A549 (cell line): ENCODE measurements around the gene HNF4A. TPM values are rescaled to one million over a fixed set of nuclear protein-coding genes. Genes with fewer than 3 reads are reported as not detected.

ENCODE experiments used
- ATAC-seq, 2 experiments: fragments of 200-7000 bp in 1 of 2; fragments of >200 bp in 1 of 2; cut with Nextera tagmentation in 1 of 2; cut with Tn5 transposase in 1 of 2; 3 replicates each; pipeline versions ENCODE4 v1.8.0 to v1.9.1; 2018 to 2020; ENCODE audit warnings: mild to moderate bottlenecking in 1 of 2, moderate library complexity in 1 of 2
- CTCF ChIA-PET: fragments of 300-600 bp; sonication (Branson Sonifier 250); formaldehyde crosslinking; extraction: SDS; loops from one replicate; lab custom pipeline; 2021; ENCODE audit warnings: antibody characterized with exemption, inconsistent platforms; lab: Yijun Ruan, JAX
- POLR2A ChIA-PET: fragments of 350-600 bp; formaldehyde crosslinking; extraction: SDS; loops from one replicate; lab custom pipeline; 2021; ENCODE audit warnings: antibody characterized with exemption, inconsistent platforms; lab: Yijun Ruan, JAX
- DNase-seq, 2 experiments: peaks; one replicate each; pipeline versions ENCODE4 v3.0.0 to v3.0.0-alpha.2; 2011 to 2016; ENCODE audit warnings: low read depth in 1 of 2, low spot score in 1 of 2
- FAIRE-seq: peaks from 2 replicates; lab custom pipeline; 2011; peaks lifted over from hg19 to GRCh38; lab: Jason Lieb, UNC
- H3K27ac ChIP-seq, 2 experiments: fragments of >200 bp; sonication (Bioruptor Twin); formaldehyde crosslinking; 3 replicates each; pipeline ENCODE4 v1.5.1; 2016 to 2017
- H3K4me1 ChIP-seq: fragments of >200 bp; sonication (Bioruptor Twin); formaldehyde crosslinking; 3 replicates; pipeline ENCODE4 v1.6.1; 2016
- H3K4me2 ChIP-seq: fragments of >200 bp; sonication (Bioruptor Twin); formaldehyde crosslinking; 3 replicates; pipeline ENCODE4 v1.6.1; 2016
- H3K4me3 ChIP-seq: fragments of >200 bp; sonication (Bioruptor Twin); formaldehyde crosslinking; 3 replicates; pipeline ENCODE4 v1.5.1; 2016
- H3K9me3 ChIP-seq: fragments of >200 bp; sonication (Bioruptor Twin); formaldehyde crosslinking; 3 replicates; pipeline ENCODE4 v1.6.1; 2016
- BHLHE40 ChIP-seq: IDR thresholded peaks from 2 replicates; pipeline ENCODE4 v1.6.1; 2012; ENCODE audit warnings: low read depth, low read length, inconsistent platforms
- CBX2 ChIP-seq: fragments of 200-600 bp; sonication (generic); IDR thresholded peaks from 2 replicates; pipeline ENCODE4 v1.6.1; 2016; ENCODE audit warnings: low read depth, mild to moderate bottlenecking, borderline replicate concordance
- CBX8 ChIP-seq: fragments of 200-600 bp; sonication (generic); IDR thresholded peaks from 2 replicates; pipeline ENCODE4 v1.6.1; 2016
- EHF ChIP-seq: fragments of 250-450 bp; sonication (Bioruptor Pico); IDR thresholded peaks from 2 replicates; pipeline ENCODE4 v1.5.0; 2020; ENCODE audit warnings: mild to moderate bottlenecking
- EHMT2 ChIP-seq: fragments of 200-600 bp; sonication (generic); IDR thresholded peaks from 2 replicates; pipeline ENCODE4 v1.6.1; 2016; ENCODE audit warnings: antibody characterized with exemption, low read depth, mild to moderate bottlenecking, moderate library complexity
- FOSB ChIP-seq: fragments of 250-450 bp; sonication (Bioruptor Pico); IDR thresholded peaks from 2 replicates; pipeline ENCODE4 v1.5.0; 2020; ENCODE audit warnings: mild to moderate bottlenecking, moderate library complexity
- FOXS1 ChIP-seq: fragments of 250-450 bp; sonication (Bioruptor Pico); IDR thresholded peaks from 2 replicates; pipeline ENCODE4 v1.5.0; 2020; ENCODE audit warnings: mild to moderate bottlenecking, moderate library complexity
- GATA3 ChIP-seq: IDR thresholded peaks from 2 replicates; pipeline ENCODE4 v1.6.1; 2012; ENCODE audit warnings: borderline replicate concordance
- HES2 ChIP-seq: fragments of >200 bp; sonication (Bioruptor Twin); formaldehyde crosslinking; IDR thresholded peaks from 2 replicates; pipeline ENCODE4 v1.6.1; 2016
- HOXA7 ChIP-seq: fragments of 250-450 bp; sonication (Bioruptor Pico); IDR thresholded peaks from 2 replicates; pipeline ENCODE4 v1.5.0; 2020; ENCODE audit warnings: mild to moderate bottlenecking, moderate library complexity
- HOXB13 ChIP-seq: fragments of 250-450 bp; sonication (Bioruptor Pico); IDR thresholded peaks from 2 replicates; pipeline ENCODE4 v1.5.0; 2020; ENCODE audit warnings: low read depth, mild to moderate bottlenecking, moderate library complexity
- JUN ChIP-seq, 2 experiments: fragments of >200 bp; sonication (Bioruptor Twin); formaldehyde crosslinking; IDR thresholded peaks; 2 replicates in 1 of 2; 3 replicates in 1 of 2; pipeline ENCODE4 v1.6.1; 2016 to 2017
- MAZ ChIP-seq: fragments of 150-350 bp; IDR thresholded peaks from 2 replicates; pipeline ENCODE4 v1.6.1; 2014; ENCODE audit warnings: antibody characterized with exemption, low read depth, low read length, borderline replicate concordance
- NFE2L2 ChIP-seq: fragments of 150-350 bp; conservative IDR thresholded peaks from 2 replicates; pipeline ENCODE4 v1.6.1; 2014; ENCODE audit warnings: low read length
- NPAS2 ChIP-seq: fragments of 250-450 bp; sonication (Bioruptor Pico); IDR thresholded peaks from 2 replicates; pipeline ENCODE4 v1.8.0; 2022; ENCODE audit warnings: mild to moderate bottlenecking, moderate library complexity, borderline replicate concordance
- PBX3 ChIP-seq: IDR thresholded peaks from 2 replicates; pipeline ENCODE4 v1.6.1; 2012
- POLR2AphosphoS2 ChIP-seq: conservative IDR thresholded peaks from 2 replicates; pipeline ENCODE4 v1.6.1; 2012; ENCODE audit warnings: low read length, improper control_type of control experiment, inconsistent platforms
- RAD21 ChIP-seq, 2 experiments: fragments of >200 bp in 1 of 2; sonication (Bioruptor Twin) in 1 of 2; formaldehyde crosslinking in 1 of 2; IDR thresholded peaks in 1 of 2; conservative IDR thresholded peaks in 1 of 2; 2 replicates in 1 of 2; 3 replicates in 1 of 2; pipeline ENCODE4 v1.6.1; 2012 to 2018; ENCODE audit warnings: inconsistent platforms in 1 of 2
- RARB ChIP-seq: fragments of 250-450 bp; sonication (Bioruptor Pico); IDR thresholded peaks from 2 replicates; pipeline ENCODE4 v1.8.0; 2021; ENCODE audit warnings: mild to moderate bottlenecking, moderate library complexity
- RNF2 ChIP-seq: fragments of 200-600 bp; sonication (generic); IDR thresholded peaks from 2 replicates; pipeline ENCODE4 v1.6.1; 2016; ENCODE audit warnings: low read depth, mild to moderate bottlenecking, antibody characterized with exemption, moderate library complexity, borderline replicate concordance
- SMC3 ChIP-seq: fragments of >200 bp; sonication (Bioruptor Twin); formaldehyde crosslinking; IDR thresholded peaks from 3 replicates; pipeline ENCODE4 v1.6.1; 2018; ENCODE audit warnings: inconsistent platforms
- TFCP2L1 ChIP-seq: fragments of 250-450 bp; sonication (Bioruptor Pico); IDR thresholded peaks from 2 replicates; pipeline ENCODE4 v1.5.0; 2021; ENCODE audit warnings: mild to moderate bottlenecking
- TP53 ChIP-seq: fragments of 250-450 bp; sonication (Bioruptor Pico); IDR thresholded peaks from 2 replicates; pipeline ENCODE4 v1.5.0; 2021; ENCODE audit warnings: mild to moderate bottlenecking, moderate library complexity
- ZC3H11A ChIP-seq: fragments of 450-650 bp; IDR thresholded peaks from 2 replicates; pipeline ENCODE4 v1.6.1; 2014; ENCODE audit warnings: antibody characterized with exemption, mild to moderate bottlenecking
- ZNF302 ChIP-seq: fragments of 250-450 bp; sonication (Bioruptor Pico); IDR thresholded peaks from 2 replicates; pipeline ENCODE4 v1.9.0; 2021; ENCODE audit warnings: inconsistent platforms, mild to moderate bottlenecking, moderate library complexity
- WGBS: methylation state at CpG from one replicate; pipeline ENCODE4 v1.1.6; 2017; ENCODE audit errors: missing lambda C conversion rate; 5-methylcytosine and 5-hydroxymethylcytosine counted together
- polyA plus RNA-seq, 4 experiments: library from polyadenylated mRNA; depleted of rRNA in 3 of 4; stranded (reverse); fragments of >200 nt; fragmentation: RNase III in 1 of 4; extraction: RNeasy Plus Mini Kit Qiagen cat#74134 plus additional on column Dnase treatment in 1 of 4; gene quantifications; 2 replicates in 3 of 4; 3 replicates in 1 of 4; pipeline ENCODE4 v1.2.3, GENCODE V29; 2011 to 2017
- TF ChIP-seq, protein P1 (sequence below): IDR thresholded peaks from 2 replicates; pipeline ENCODE4 v1.6.1; 2012
- TF ChIP-seq, protein P2 (sequence below): fragments of 450-650 bp; IDR thresholded peaks from 2 replicates; pipeline ENCODE4 v1.6.1; 2014; ENCODE audit warnings: antibody characterized with exemption
- TF ChIP-seq, protein P3 (sequence below): fragments of >200 bp; sonication (Bioruptor Twin); formaldehyde crosslinking; IDR thresholded peaks from 3 replicates; pipeline ENCODE4 v1.5.1; 2016

Gene HNF4A
- polyA plus RNA-seq, 2 of the 4 experiments (the other 2 are of a cell fraction) = 20.0 to 26.2 TPM

DNA sequence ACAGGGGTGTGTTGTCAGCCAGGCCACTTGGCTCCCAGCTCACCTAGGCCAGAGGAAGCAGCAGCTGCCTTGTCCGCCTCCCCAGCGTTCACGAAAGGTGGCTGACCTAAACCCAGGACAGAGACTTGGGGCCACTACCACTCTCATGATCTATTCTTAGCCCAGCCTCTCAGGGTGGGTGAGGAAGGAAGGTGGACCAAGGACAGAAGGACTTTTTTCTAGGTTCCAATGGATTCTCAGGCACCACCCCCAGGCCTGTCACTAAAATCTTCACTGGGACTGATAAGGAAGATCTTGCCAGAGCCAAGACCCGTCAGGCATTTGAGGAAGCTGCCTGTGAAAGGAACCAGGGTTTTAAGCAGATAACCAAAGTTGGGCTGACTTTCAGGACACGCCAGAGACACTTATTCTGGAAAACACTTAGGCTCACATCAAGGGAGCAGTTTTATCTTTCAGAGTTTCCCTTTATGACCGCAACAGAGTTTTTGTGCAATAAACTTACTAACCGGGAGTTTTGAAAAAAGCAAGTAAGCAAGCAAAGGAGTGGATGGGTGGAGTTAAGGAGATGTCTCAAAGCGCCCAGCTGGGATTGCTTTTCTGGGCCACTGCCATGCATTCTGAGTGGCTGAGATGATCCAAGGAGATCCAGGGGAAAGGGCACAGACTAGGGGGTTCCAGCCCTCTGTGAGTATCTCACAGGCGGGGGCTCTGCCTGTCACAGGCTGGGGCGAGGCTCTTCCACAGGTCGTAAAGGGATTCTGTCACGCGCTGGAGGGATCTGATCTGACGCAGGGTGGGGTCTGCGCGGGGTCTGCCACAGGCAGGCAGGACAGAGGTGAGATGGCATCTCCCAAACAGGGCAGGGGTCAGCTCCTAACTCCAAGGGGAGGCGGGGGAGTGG lies 45.5 kb upstream of the HNF4A start:
- ATAC-seq (peak; percentile 10 to 27; a peak in 5 of 6 replicates), FAIRE-seq (no peak)
- 27% methylated on average over 17 of the region's 17 CpGs for WGBS
- peak overlapping the region; percentile 89 for H3K4me3 ChIP-seq
- H3K27ac ChIP-seq = peak overlapping the region; percentile 92 to 95
- no peaks in the 10 kb centered on the region; the same call in 2 of the 3 replicates for H3K9me3 ChIP-seq
- CTCF ChIA-PET = interaction anchor here (0.9 to 10.3 kb wide), 34 partner anchors 9 to 373 kb away, joined by 3 to 337 read pairs (median 6); partner anchors contain the start of genes GDAP1L1 and HNF4A
- peaks cover 7% of the 10 kb centered on the region; the same call in 2 of the 3 replicates for H3K4me1 ChIP-seq
- POLR2A ChIA-PET = interaction anchor here (1.3 kb wide), 1 partner anchor 92 kb away, joined by 3 read pairs; no protein-coding TSS in a partner anchor
- TF ChIP-seq HES2 (no peak), RNF2 (no peak), NPAS2 (CRISPR knock-in tag) (no peak), CBX2 (no peak), RARB (CRISPR knock-in tag) (no peak), TFCP2L1 (CRISPR knock-in tag) (no peak), MAZ (no peak), CBX8 (no peak), POLR2AphosphoS2 (no peak), EHF (CRISPR knock-in tag) (no peak), EHMT2 (no peak), TP53 (no peak), FOSB (CRISPR knock-in tag) (no peak), GATA3 (no peak), NFE2L2 (no peak), SMC3 (no peak)
- TF ChIP-seq, protein P1, sequence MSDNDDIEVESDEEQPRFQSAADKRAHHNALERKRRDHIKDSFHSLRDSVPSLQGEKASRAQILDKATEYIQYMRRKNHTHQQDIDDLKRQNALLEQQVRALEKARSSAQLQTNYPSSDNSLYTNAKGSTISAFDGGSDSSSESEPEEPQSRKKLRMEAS = no peak
- TF ChIP-seq, all 56 proteins: peak for 0
- no peak for DNase-seq
- peak overlapping the region; percentile 98 for H3K4me2 ChIP-seq

- CTCF ChIA-PET = interaction anchor here (0.5 to 10.3 kb wide), 54 partner anchors 10 to 265 kb away, joined by 3 to 337 read pairs (median 5); partner anchors contain the start of genes GDAP1L1 and HNF4A
- FAIRE-seq = no peak
- TF ChIP-seq RNF2 = no peak
- no peak for TF ChIP-seq MAZ
- no peak for TF ChIP-seq NFE2L2
- TF ChIP-seq RAD21 (conservative IDR thresholded peaks at IDR 0.05 in 1 of 2, IDR thresholded peaks at IDR 0.05 in 1 of 2) = peak; percentile 79 to 88
- peak in 1 of 2 experiments; percentile 60; a peak in 1 of 5 replicates for TF ChIP-seq JUN (IDR thresholded peaks at IDR 0.05)
- no peak for TF ChIP-seq ZNF302
- peak; percentile 97 for TF ChIP-seq SMC3
- TF ChIP-seq RARB (CRISPR knock-in tag) = no peak
- 0 out of 2 replicates have a peak, but pooled peaks have one; percentile 31 for TF ChIP-seq BHLHE40
- TF ChIP-seq PBX3 = no peak
- no peak for TF ChIP-seq ZC3H11A
- no peak for TF ChIP-seq FOXS1
- no peak for TF ChIP-seq HOXB13
- TF ChIP-seq NPAS2 (CRISPR knock-in tag) = no peak
- TF ChIP-seq, protein P2, sequence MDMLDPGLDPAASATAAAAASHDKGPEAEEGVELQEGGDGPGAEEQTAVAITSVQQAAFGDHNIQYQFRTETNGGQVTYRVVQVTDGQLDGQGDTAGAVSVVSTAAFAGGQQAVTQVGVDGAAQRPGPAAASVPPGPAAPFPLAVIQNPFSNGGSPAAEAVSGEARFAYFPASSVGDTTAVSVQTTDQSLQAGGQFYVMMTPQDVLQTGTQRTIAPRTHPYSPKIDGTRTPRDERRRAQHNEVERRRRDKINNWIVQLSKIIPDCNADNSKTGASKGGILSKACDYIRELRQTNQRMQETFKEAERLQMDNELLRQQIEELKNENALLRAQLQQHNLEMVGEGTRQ = peak; percentile 25; the same call in 1 of the 2 replicates
- TF ChIP-seq HOXA7 (CRISPR knock-in tag) = no peak
- TF ChIP-seq EHMT2 = no peak
- TF ChIP-seq, protein P3, sequence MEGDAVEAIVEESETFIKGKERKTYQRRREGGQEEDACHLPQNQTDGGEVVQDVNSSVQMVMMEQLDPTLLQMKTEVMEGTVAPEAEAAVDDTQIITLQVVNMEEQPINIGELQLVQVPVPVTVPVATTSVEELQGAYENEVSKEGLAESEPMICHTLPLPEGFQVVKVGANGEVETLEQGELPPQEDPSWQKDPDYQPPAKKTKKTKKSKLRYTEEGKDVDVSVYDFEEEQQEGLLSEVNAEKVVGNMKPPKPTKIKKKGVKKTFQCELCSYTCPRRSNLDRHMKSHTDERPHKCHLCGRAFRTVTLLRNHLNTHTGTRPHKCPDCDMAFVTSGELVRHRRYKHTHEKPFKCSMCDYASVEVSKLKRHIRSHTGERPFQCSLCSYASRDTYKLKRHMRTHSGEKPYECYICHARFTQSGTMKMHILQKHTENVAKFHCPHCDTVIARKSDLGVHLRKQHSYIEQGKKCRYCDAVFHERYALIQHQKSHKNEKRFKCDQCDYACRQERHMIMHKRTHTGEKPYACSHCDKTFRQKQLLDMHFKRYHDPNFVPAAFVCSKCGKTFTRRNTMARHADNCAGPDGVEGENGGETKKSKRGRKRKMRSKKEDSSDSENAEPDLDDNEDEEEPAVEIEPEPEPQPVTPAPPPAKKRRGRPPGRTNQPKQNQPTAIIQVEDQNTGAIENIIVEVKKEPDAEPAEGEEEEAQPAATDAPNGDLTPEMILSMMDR = peak; percentile 89
- TF ChIP-seq CBX2 = no peak
These were observed 44.5 kb upstream of the HNF4A start, which contains the start of gene FITM2 for GRCh38 chr20:44310664-44311639. TSS of gene FITM2 (minus strand) at chr20:44311202. CDS start at chr20:44311148, 54 bp downstream.

More at GRCh38 chr20:44310664-44311639, 44.5 kb upstream of the HNF4A start, which contains the start of gene FITM2:
- Histone ChIP-seq H3K9me3 (no peaks in the 10 kb centered on the region; the same call in 2 of the 3 replicates), H3K4me3 (peak within 1 kb of the TSS; percentile 89), H3K4me1 (peaks cover 7% of the 10 kb centered on the region; the same call in 2 of the 3 replicates), H3K4me2 (peak within 1 kb of the TSS; percentile 98), H3K27ac (peak within 1 kb of the TSS; percentile 92 to 95)
- ATAC-seq (peak; percentile 95 to 98), DNase-seq (peak; percentile 96 to 98)
- POLR2A ChIA-PET = interaction anchor here (0.6 to 1.3 kb wide), 4 partner anchors 45 to 388 kb away, joined by 3 to 7 read pairs (median 4); partner anchors contain the start of gene HNF4A
- WGBS = 4% methylated on average over 50 of the region's 70 CpGs
